CD8-positive, alpha-beta memory T cell (primary cell): ENCODE results near the gene SULT1B1. TPM values are rescaled to one million over a fixed set of nuclear protein-coding genes. Genes with fewer than 3 reads are reported as not detected.

Experiments used
- CTCF ChIA-PET: fragments of 350-600 bp; sonication (Branson Sonifier 250); formaldehyde crosslinking; loops from one replicate; lab custom pipeline; 2021; ENCODE audit warnings: antibody characterized with exemption; lab: Charles Lee
- POLR2A ChIA-PET: fragments of 350-600 bp; sonication (Branson Sonifier 250); formaldehyde crosslinking; loops from one replicate; lab custom pipeline; 2021; ENCODE audit warnings: antibody characterized with exemption; lab: Charles Lee
- DNase-seq, 5 donors: peaks; one replicate each; pipeline versions ENCODE4 v3.0.0 to v3.0.0-alpha.2; 2020 to 2022; ENCODE audit warnings: mixed read lengths in 1 of 5
- H3K27ac ChIP-seq: one replicate; pipeline ENCODE4 v1.7.0; 2013; ENCODE audit warnings: low read depth, mild to moderate bottlenecking, low read length, moderate library complexity
- H3K27me3 ChIP-seq: 2 replicates; pipeline ENCODE4 v1.7.0; 2013; ENCODE audit warnings: low read length, mild to moderate bottlenecking; ENCODE audit not compliant: insufficient read depth, poor library complexity, severe bottlenecking
- H3K36me3 ChIP-seq: 2 replicates; pipeline ENCODE4 v1.7.0; 2013; ENCODE audit warnings: mild to moderate bottlenecking, low read length, moderate library complexity; ENCODE audit not compliant: insufficient read depth
- H3K4me1 ChIP-seq: 2 replicates; pipeline ENCODE4 v1.7.0; 2013; ENCODE audit warnings: mild to moderate bottlenecking, low read length, moderate library complexity; ENCODE audit not compliant: insufficient read depth
- H3K4me3 ChIP-seq: 2 replicates; pipeline ENCODE4 v1.7.0; 2013; ENCODE audit warnings: mild to moderate bottlenecking, low read length
- H3K9me3 ChIP-seq: 2 replicates; pipeline ENCODE4 v1.7.0; 2013; ENCODE audit warnings: mild to moderate bottlenecking, low read length
- H3K27ac Mint-ChIP-seq, 8 donors: one replicate each; pipeline ENCODE4 v1.8.0; 2020 to 2021; ENCODE audit warnings: mixed read lengths in 8 of 8, mild to moderate bottlenecking in 6 of 8, inconsistent platforms in 3 of 8, moderate library complexity in 3 of 8
- H3K27me3 Mint-ChIP-seq, 2 donors: one replicate each; pipeline ENCODE4 v1.8.0; 2020 to 2021; ENCODE audit warnings: mixed read lengths in 2 of 2, mild to moderate bottlenecking in 1 of 2, moderate library complexity in 1 of 2
- H3K36me3 Mint-ChIP-seq, 3 donors: one replicate each; pipeline ENCODE4 v1.8.0; 2020 to 2021; ENCODE audit warnings: mixed read lengths in 3 of 3, inconsistent platforms in 1 of 3, mild to moderate bottlenecking in 1 of 3
- H3K4me1 Mint-ChIP-seq, 3 donors: one replicate each; pipeline ENCODE4 v1.8.0; 2020 to 2021; ENCODE audit warnings: mixed read lengths in 3 of 3, inconsistent platforms in 1 of 3, mild to moderate bottlenecking in 1 of 3
- H3K4me3 Mint-ChIP-seq, 7 donors: one replicate each; pipeline ENCODE4 v1.8.0; 2020 to 2021; ENCODE audit warnings: mixed read lengths in 7 of 7, mild to moderate bottlenecking in 6 of 7, moderate library complexity in 4 of 7, inconsistent platforms in 2 of 7
- H3K9me3 Mint-ChIP-seq, 5 donors: one replicate each; pipeline ENCODE4 v1.8.0; 2020 to 2022; ENCODE audit warnings: mixed read lengths in 5 of 5, mild to moderate bottlenecking in 3 of 5, moderate library complexity in 2 of 5, inconsistent platforms in 1 of 5
- polyA plus RNA-seq: library from polyadenylated mRNA; unstranded; fragments of 300-500 nt; fragmentation: Illumina TruSeq; gene quantifications from one replicate; pipeline ENCODE4 v1.2.3, GENCODE V29; 2021
- total RNA-seq, 2 experiments: library from RNA; stranded (reverse); gene quantifications; one replicate each; pipeline ENCODE4 v1.2.3, GENCODE V29; 2021

SULT1B1 gene
- total and polyA plus RNA-seq, 3 experiments from 2014 or later = 0.20 to 1.8 (median 0.22) TPM

GRCh38 chr4:69727926-69728325, 32.5 kb downstream of the SULT1B1 start:
- Mint-ChIP-seq H3K27me3 (no peaks in the 10 kb centered on the region), H3K4me1 (no peaks in the 10 kb centered on the region), H3K36me3 (peaks cover 0 to 2% (median 0%) of the 10 kb centered on the region in 3 donors), H3K27ac (no peak overlapping the region), H3K9me3 (peaks cover 0 to 10% (median 0%) of the 10 kb centered on the region in 5 donors), H3K4me3 (no peak overlapping the region)
- Histone ChIP-seq H3K27ac (no peak overlapping the region), H3K27me3 (no peaks in the 10 kb centered on the region), H3K9me3 (no peaks in the 10 kb centered on the region), H3K4me3 (no peak overlapping the region), H3K36me3 (no peaks in the 10 kb centered on the region), H3K4me1 (no peaks in the 10 kb centered on the region)
- ChIA-PET POLR2A (no interaction called here), CTCF (no interaction called here)
- DNase-seq = no peak

GRCh38 chr4:69727426-69727825, 33.0 kb downstream of the SULT1B1 start:
- ChIA-PET POLR2A (no interaction called here), CTCF (no interaction called here)
- H3K27ac Mint-ChIP-seq = no peak overlapping the region
- Histone ChIP-seq H3K36me3 (no peaks in the 10 kb centered on the region), H3K27me3 (no peaks in the 10 kb centered on the region), H3K9me3 (no peaks in the 10 kb centered on the region), H3K27ac (no peak overlapping the region), H3K4me1 (no peaks in the 10 kb centered on the region), H3K4me3 (no peak overlapping the region)
- no peak overlapping the region for H3K4me3 Mint-ChIP-seq
- no peaks in the 10 kb centered on the region for H3K27me3 Mint-ChIP-seq
- no peaks in the 10 kb centered on the region for H3K4me1 Mint-ChIP-seq
- H3K9me3 Mint-ChIP-seq = peaks cover 0 to 7% (median 0%) of the 10 kb centered on the region in 5 donors
- DNase-seq = no peak
- peaks cover 0 to under 1% (median 0%) of the 10 kb centered on the region in 3 donors for H3K36me3 Mint-ChIP-seq

- Histone ChIP-seq H3K27ac (no peak overlapping the region), H3K36me3 (no peaks in the 10 kb centered on the region), H3K4me3 (no peak overlapping the region), H3K4me1 (no peaks in the 10 kb centered on the region), H3K9me3 (no peaks in the 10 kb centered on the region), H3K27me3 (no peaks in the 10 kb centered on the region)
- ChIA-PET POLR2A (no interaction called here), CTCF (no interaction called here)
- H3K4me3 Mint-ChIP-seq = no peak overlapping the region
- H3K4me1 Mint-ChIP-seq = no peaks in the 10 kb centered on the region
- no peak overlapping the region for H3K27ac Mint-ChIP-seq
- no peaks in the 10 kb centered on the region for H3K27me3 Mint-ChIP-seq
- no peaks in the 10 kb centered on the region for H3K36me3 Mint-ChIP-seq
- peaks cover 0 to 5% (median 0%) of the 10 kb centered on the region in 5 donors for H3K9me3 Mint-ChIP-seq
- no peak for DNase-seq
Observed at GRCh38 chr4:69726971-69727370, 33.4 kb downstream of the SULT1B1 start.

GRCh38 chr4:69718396-69719271, 41.8 kb downstream of the SULT1B1 start:
- no peaks in the 10 kb centered on the region for H3K27me3 ChIP-seq
- POLR2A ChIA-PET = no interaction called here
- CTCF ChIA-PET = no interaction called here
- H3K27me3 Mint-ChIP-seq = no peaks in the 10 kb centered on the region
- H3K9me3 Mint-ChIP-seq = no peaks in the 10 kb centered on the region
- DNase-seq = no peak
- no peaks in the 10 kb centered on the region for H3K9me3 ChIP-seq
- no peaks in the 10 kb centered on the region for H3K36me3 ChIP-seq
- no peaks in the 10 kb centered on the region for H3K4me1 Mint-ChIP-seq
- no peak overlapping the region for H3K27ac ChIP-seq
- H3K27ac Mint-ChIP-seq = no peak overlapping the region
- H3K36me3 Mint-ChIP-seq = no peaks in the 10 kb centered on the region
- H3K4me3 Mint-ChIP-seq = no peak overlapping the region
- no peak overlapping the region for H3K4me3 ChIP-seq
- H3K4me1 ChIP-seq = no peaks in the 10 kb centered on the region

DNA sequence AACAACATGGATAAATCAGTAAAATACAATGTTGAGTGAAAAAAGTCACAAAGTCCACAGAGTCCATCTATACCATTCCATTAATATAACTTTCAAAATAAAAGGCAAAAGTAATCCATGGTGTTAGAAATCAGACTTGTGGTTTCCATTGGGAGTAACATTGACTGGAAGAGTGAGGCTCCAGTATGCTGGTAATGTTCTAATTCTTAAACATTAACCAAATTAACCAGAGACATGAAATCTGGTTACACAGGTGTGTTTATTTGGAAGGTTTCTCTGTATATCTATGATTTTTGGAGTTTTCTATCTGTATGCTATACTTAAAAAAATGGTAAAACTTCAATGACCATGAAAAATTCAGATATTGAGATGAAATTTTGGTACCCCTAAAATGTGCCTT, 42.6 kb downstream of the SULT1B1 start:
- no peaks in the 10 kb centered on the region for H3K36me3 Mint-ChIP-seq
- ChIA-PET CTCF (no interaction called here), POLR2A (no interaction called here)

DNA sequence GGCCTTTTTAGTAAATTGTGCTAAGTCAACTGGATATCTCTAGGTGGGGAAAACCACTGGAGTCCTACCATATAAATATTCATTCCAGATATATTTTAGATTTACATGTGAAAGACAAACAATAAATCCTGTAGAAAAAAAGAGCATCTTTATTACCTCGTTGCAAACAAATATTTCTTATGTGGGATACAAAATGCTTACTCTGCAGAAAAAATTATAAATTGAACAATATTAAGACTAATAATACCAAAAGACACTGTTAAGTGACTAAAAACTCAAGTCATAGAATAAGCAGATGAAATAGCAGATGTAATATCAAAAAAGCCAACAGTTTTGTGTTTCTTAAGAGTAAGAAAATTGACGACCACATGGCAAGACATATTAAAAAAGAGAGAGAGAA, 43.8 kb downstream of the SULT1B1 start:
- Histone ChIP-seq H3K36me3 (no peaks in the 10 kb centered on the region), H3K4me1 (no peaks in the 10 kb centered on the region), H3K27me3 (no peaks in the 10 kb centered on the region), H3K9me3 (no peaks in the 10 kb centered on the region), H3K4me3 (no peak overlapping the region), H3K27ac (no peak overlapping the region)
- Mint-ChIP-seq H3K36me3 (no peaks in the 10 kb centered on the region), H3K4me1 (no peaks in the 10 kb centered on the region), H3K27ac (no peak overlapping the region), H3K4me3 (no peak overlapping the region), H3K9me3 (no peaks in the 10 kb centered on the region), H3K27me3 (peaks cover 0 to 2% of the 10 kb centered on the region in 2 donors)
- CTCF ChIA-PET = no interaction called here
- POLR2A ChIA-PET = no interaction called here
- DNase-seq = no peak

More for the DNA sequence above, 42.6 kb downstream of the SULT1B1 start:
- Mint-ChIP-seq H3K27me3 (peaks cover 0 to 2% of the 10 kb centered on the region in 2 donors), H3K27ac (no peak overlapping the region), H3K4me3 (no peak overlapping the region), H3K9me3 (no peaks in the 10 kb centered on the region), H3K4me1 (no peaks in the 10 kb centered on the region)
- no peaks in the 10 kb centered on the region for H3K9me3 ChIP-seq
- no peak overlapping the region for H3K4me3 ChIP-seq
- no peak overlapping the region for H3K27ac ChIP-seq
- no peaks in the 10 kb centered on the region for H3K36me3 ChIP-seq
- no peaks in the 10 kb centered on the region for H3K4me1 ChIP-seq
- no peak for DNase-seq
- no peaks in the 10 kb centered on the region for H3K27me3 ChIP-seq

DNA sequence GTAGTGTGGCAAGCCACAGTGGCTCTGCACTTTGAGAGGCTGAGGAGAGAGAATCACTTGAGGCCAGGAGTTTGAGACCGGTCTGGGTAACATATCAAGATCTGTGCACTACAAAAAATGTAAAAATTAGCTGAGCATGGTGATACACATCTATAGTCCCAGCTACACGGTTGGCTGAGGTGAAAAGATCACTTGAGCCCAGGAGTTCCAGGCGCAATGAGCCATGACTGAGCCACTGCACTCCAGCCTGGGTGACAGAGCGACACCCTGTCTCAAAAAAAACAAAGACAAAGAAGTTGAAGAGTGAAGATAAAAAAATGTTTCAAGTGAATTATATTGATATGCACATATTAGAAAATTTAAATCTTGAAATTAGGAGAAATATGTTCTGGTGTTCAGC, 46.3 kb downstream of the SULT1B1 start:
- Mint-ChIP-seq H3K36me3 (no peaks in the 10 kb centered on the region), H3K9me3 (peaks cover 0 to 3% (median 0%) of the 10 kb centered on the region in 5 donors), H3K27me3 (peaks cover 0 to 2% of the 10 kb centered on the region in 2 donors), H3K4me1 (no peaks in the 10 kb centered on the region), H3K27ac (no peak overlapping the region), H3K4me3 (no peak overlapping the region)
- Histone ChIP-seq H3K27me3 (no peaks in the 10 kb centered on the region), H3K9me3 (no peaks in the 10 kb centered on the region), H3K4me1 (no peaks in the 10 kb centered on the region), H3K36me3 (no peaks in the 10 kb centered on the region), H3K27ac (no peak overlapping the region), H3K4me3 (no peak overlapping the region)
- CTCF ChIA-PET = no interaction called here
- POLR2A ChIA-PET = no interaction called here
- DNase-seq = no peak

DNA sequence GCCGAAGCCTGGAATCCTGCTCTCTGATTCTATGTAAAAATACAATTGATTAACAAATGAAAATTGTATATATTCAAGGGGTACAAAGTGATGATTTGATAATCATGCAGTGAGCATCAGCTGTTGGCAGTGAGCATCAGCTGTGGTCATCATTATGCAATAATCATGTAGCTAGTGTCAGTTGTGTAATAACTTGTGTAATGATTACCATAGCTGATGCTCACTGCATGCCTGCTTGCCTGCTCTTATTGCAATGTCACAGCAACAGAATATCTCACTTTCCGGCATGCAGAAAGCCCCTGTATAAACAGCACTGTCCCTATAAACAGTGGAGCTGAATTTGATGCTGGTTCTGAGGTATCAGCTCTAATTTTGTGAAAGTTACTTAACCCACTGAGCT, 46.8 kb downstream of the SULT1B1 start:
- ChIA-PET POLR2A (no interaction called here), CTCF (no interaction called here)
- no peak for DNase-seq
- no peaks in the 10 kb centered on the region for H3K36me3 Mint-ChIP-seq
- Histone ChIP-seq H3K9me3 (no peaks in the 10 kb centered on the region), H3K36me3 (no peaks in the 10 kb centered on the region), H3K4me1 (no peaks in the 10 kb centered on the region), H3K4me3 (no peak overlapping the region), H3K27ac (no peak overlapping the region), H3K27me3 (no peaks in the 10 kb centered on the region)
- no peak overlapping the region for H3K27ac Mint-ChIP-seq
- peaks cover 0 to 2% of the 10 kb centered on the region in 2 donors for H3K27me3 Mint-ChIP-seq
- peaks cover 0 to 3% (median 0%) of the 10 kb centered on the region in 5 donors for H3K9me3 Mint-ChIP-seq
- no peak overlapping the region for H3K4me3 Mint-ChIP-seq
- H3K4me1 Mint-ChIP-seq = no peaks in the 10 kb centered on the region
